GM21619 (cell line): ENCODE measurements around the gene MINDY4.

Experiments
- ATAC-seq: cut with Tn5 transposase; IDR thresholded peaks from one replicate; pipeline ENCODE4 v1.9.1; 2021; ENCODE audit not compliant: unreplicated experiment

MINDY4 gene

DNA sequence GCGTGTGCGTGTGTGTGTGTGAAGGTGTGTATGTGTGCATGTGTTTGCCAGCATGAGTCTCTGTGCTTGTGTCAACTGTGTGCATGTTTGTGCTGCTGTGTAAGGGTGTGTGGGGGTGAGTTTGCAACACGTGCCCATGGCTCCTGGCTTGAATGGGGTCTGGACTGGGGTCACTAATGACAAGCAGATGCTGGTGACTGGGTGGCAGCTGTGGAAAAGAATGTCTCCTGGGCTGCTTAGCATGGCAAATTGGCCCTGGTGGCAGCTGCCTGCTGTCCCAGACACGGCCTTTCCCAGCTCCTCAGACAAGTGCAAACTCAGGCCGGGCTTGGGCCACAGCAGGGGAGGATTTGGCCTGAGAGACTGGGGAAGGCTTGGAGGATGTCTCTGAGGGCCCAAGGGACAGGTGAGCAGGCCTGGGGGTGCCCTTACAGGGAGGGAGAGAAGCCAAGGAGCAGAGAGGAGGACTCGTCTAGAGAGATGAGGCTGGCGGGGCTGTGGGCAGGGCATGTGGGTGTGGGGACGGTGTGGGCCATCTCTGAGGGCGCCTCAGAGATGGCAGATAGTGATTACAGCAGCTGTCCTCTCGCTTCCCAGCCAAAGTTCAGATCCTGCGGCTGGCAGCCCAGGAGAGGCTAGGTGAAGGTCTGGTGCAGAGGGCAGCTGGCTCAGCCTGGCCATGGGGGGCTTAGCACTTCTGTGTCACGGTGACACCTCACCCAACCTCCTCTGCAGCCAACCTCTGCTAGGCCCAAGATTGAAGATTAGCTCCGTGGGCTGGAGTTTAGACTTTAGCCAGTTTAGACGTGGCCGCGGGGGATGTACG, 142.0 kb downstream of the MINDY4 start:
- no peak for ATAC-seq

DNA sequence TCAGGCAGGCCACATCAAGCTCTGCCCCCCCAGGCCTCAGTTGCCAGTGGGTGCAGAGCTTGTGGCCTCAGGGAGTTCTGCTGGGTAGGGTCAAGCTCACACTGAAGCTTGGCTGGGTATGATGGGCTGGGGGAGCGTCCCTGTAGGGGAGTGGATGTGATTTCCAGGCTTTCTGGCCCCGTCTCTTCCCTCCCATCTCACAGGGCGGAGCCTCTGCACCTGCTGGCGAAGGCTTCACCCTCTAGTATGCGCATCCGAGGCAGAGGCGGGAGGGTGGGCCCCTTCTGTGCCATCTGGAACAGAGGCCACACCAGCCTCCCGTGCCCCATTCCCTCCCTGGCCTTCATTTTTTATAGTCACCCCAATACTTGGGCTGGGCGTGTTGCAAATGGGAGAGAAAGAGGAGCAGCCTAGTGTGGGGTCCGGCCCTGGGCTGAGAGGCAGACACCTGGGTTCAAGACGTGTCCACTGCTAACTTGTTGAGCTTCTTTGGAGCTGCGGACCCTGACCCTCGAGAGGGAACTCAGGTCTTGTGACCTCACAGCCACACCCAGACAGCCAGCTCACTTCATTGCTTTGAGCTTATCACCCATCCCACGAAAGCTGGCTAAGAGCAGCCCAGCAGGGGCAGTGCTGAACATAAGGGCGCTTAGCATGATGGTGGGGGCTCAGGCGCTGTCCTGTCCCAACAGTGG, 142.8 kb downstream of the MINDY4 start:
- no peak for ATAC-seq

DNA sequence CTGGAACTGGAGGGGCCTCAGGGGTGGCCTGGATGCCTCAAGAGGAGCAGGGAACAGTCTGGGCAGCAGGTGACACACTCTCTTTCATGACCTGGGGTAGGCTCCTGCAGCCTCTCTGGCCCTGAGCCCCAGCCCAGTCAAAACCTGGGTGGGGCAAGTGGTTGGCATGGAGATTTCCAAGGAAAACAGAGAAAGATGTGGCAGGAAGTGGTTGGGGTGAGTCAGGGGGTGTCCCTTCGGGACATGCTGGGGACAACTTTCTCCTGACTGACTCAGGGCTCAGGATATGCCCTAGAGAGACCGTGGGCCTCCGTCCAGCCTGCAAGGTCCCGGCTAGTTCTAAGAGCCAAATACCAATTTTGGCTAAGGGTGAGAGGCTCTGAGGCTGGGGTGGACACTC, 143.4 kb downstream of the MINDY4 start:
- no peak for ATAC-seq

DNA sequence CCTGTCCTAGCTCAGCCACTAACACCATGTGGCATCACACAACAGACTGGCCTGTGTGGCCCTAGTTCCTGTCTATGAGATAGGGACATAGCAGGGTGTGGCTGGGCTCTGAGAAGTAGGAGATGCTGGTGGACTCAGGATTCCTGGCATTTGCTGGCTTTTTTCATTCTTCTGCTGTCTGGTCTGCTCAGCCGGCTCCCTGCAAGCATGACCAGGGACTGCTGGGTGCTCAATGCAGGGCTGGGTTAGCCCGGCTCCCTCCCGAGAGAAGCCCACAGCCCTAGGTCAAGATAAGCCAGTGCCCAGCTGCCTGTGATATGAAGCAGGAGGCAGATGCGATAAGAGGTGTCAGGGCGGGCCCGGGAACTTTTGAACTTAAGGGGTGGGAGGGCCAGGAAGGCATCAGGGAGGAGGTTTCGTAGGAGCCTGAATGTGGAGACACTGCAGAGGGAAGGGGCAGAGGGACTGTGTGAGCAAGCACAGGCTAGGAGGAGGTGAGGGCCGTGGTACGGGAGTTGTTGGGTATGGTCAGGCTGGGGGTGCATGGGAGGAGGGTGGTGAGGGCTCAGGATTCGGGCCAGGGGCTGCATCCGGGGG, 143.9 kb downstream of the MINDY4 start:
- no peak for ATAC-seq

DNA sequence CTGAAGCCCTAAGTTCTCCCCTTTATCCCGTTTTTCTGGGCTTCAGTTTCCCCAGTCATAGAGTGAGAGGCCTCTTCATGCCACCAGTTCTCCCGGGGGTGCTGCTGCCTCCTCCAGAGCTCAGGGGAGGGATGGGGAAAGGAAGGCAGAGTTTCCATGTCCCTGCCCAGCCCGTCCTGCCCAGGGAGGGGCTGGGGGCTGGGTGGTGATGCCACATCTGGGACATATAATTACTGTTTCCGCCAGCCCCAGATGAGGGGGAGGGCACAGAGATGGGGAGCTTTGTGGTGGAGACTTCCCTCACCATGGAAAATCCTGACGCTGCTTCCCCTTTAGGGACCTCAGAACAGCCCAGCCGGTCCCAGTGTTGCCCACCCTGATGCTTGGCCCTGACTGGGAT, 144.5 kb downstream of the MINDY4 start:
- ATAC-seq = no peak

DNA sequence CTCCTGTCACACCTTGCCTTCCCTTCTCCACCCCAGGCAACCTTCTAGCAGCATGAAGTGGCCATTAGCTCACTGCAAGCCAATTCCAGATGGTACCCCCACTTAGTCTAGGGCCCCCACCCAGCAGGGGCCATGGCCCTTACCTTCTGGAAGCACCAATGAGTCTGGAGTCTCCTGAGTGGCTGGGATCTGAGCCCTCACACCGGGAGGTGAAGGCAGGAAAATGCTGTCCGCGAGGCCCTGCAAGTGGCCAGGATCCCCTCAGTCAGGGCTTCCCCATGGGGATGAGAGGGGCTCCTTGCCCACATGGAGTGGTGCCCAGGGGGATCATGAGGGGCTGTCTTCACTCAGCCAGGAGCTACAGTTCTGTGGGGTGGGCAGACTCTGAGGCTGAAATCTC, 145.0 kb downstream of the MINDY4 start:
- ATAC-seq = no peak

DNA sequence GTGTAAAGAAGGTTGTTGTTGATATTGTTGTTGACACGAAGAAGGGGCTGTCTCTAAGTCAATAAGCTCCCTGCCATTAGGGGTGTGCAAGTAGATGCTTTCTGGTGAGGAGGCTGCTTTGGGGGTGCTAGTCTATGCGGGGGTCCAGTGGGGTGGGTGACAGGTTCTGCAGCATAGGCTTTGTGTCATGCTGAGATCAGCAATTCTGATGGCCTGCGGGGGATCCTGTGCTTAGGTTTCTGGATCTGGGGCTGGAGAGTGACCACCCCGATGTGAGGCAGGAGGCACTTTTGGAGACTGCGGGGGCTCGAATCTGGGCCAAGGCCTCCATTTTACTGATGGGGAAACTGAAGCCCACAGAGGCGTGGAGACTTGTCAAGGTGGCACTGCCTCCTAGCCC, 145.6 kb downstream of the MINDY4 start:
- ATAC-seq = no peak

DNA sequence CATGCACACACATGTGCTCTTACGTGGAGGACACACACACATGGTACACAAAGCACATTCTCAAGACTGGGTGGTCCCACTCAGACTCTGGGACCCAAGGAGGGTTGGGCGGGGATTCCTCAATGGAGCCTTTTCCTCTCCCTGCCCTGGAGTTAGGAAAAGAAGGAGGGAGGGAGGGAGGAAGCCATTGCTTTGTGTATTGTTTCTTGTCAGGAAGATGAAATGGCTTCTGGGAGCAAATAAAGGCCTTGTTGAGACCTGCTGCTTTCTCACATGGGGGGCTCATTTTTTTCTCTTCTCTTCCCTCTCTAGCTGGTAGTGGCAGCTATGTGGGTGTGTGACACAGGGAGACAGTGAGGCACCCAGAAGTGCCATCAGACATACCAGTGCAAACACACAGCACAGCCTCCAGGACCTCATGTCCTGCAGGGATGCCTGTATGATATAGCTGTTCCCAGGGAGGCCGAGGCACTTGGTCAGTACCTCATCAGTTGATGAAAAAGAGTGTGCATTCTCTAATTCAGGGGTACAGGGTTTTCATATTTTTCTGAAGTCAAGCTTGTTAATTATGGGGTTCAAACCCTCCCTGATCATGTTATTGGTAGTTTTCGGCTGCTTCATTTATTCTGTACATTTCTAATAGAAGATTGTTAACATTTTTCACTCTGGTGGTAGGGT, 146.1 kb downstream of the MINDY4 start:
- no peak for ATAC-seq

DNA sequence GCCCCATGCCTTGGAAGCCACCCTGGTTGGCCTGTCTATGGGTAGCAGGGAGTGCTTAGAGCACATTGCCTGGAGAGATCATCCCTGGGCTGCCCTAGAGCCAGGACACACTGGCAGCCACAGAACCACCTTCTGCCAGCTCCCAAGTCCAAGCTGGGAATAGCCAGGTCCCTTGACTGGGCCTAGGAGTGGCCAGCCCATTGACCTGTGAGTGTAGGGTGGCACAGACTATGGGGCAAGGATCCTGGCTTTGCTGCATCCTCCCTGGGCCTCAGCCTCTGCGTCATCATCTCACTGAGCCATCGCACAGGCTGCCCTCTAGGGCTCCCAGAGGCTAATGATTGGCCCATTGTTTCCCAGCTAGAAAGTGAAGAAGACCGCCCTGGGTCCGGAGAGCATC, 147.5 kb downstream of the MINDY4 start:
- no peak for ATAC-seq

DNA sequence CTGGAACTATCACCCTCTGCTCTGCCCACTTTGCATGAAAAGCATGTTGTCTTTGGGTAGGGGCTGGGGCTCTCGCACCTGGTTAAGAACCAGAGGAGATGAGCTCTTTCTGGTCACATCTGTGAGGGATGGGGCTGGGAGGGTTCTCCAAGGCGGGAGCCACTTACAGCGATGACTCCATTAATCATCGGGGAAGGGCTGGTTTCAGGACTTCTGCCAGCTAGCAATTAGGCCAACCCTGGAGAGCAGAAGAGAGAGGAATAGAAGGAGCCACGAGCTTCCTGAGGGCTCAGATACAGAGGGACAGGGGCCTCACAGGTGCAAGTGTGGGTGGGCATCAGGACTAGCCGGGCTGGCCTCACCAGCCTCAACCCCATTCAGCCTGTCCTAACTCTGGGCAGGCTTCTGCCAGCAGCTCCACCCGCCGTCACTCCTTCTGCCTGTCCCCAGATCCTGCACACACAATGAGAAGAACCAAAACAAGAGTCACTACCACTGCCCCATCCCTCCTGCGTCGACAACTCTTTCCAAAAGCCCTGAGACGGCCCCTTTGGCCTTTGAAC, 148.9 kb downstream of the MINDY4 start:
- ATAC-seq = no peak

DNA sequence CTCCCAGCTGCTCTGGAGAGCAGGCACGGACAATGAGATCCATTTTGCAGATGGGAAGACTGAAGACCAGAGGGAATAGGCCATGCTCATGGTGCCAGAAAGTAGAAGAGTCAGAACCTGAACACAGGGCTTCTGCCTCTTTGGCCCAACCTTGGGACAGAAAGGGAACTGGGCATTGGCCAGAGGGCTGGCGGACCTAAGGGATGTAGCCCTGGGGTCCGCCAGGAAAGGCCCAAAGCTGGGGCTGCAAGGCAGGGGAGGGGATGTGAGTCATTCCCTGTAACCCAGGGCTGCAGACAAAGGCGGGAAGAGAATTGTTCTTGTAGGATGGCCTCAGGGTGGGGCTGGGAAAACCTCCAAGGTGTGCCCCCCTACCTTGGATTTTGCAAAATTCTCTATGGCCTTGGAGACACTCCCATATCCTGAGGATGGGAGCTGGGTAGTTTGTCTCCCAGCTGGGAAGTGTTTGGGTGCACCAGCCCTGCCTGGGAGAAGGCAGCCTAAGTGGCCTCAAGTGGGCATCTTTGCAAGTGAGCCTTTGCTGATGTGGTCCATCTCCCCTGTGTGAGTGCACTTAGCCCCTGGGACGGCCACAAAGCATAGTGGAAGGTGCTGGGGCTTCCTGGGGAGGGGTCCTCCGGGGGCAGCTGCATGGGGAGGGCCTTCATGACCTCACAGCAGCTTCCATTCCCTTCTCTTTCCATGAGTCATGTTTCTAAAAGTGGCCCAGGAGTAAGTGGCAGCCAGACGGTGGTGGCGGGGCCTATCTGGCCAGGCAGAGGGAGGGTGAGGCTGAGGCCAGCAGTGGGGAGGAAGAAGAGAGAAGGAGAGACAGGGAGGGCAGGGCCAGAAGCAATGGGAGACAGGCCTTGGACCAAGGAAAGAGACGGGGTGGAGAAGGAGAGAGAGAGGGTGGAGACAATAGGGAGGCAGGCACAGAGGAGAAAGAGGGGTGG, 149.6 kb downstream of the MINDY4 start:
- ATAC-seq = no peak

DNA sequence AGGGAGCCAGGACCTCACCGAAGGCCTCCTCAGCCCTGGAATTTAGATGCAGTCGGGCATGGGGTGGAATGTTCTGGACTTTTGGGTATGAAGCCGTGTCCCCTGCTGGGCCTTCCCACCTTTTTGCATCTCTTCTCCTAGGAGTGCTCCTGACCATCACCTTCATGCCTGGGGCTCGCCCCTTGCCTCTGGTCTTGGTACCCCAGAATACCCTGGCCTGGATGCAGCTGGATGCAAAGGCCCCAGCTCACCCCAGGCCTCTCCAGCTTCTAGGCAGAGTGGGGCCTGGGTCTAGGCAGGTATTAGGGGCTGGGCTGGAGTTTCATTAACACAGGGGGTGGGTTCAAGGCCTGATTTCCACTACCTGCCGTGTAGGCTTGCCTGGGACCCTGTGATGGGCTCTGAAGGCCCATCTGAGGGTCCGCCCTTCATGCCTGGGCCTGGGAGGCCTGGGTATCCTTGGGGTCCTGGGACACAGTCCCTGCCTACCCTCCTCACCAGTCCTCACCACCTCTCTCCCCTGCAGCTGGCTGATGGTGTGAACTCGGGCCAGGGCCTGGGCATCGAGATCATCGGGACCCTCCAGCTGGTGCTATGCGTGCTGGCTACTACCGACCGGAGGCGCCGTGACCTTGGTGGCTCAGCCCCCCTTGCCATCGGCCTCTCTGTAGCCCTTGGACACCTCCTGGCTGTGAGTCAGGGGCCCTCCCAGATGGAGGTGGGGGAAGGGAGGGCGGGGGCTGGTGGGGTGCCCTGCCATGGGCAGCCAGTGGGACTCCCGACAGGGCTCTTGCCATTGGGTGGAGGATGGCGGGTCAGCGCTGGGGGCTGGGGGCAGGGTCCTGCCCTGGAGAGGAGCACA, 150.6 kb downstream of the MINDY4 start:
- ATAC-seq = no peak

DNA sequence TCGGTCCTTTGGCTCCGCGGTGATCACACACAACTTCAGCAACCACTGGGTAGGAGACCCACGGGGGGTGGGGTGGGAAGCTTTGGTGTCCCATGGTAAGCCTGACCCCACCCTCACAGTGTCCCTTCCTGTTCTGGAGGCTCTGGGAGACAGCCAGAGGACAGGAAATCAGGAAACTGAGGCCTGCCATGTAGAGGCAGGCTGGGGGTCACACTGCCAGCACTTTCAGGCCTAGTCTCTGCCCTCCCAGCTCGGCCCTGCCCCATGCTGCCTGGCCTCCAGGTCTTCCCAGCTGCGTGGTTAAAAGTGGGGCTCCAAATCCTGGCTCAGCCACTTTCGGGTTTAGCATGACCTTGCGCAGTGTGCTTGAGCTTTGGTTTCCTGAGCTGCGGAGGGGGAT, 151.4 kb downstream of the MINDY4 start:
- ATAC-seq = no peak

DNA sequence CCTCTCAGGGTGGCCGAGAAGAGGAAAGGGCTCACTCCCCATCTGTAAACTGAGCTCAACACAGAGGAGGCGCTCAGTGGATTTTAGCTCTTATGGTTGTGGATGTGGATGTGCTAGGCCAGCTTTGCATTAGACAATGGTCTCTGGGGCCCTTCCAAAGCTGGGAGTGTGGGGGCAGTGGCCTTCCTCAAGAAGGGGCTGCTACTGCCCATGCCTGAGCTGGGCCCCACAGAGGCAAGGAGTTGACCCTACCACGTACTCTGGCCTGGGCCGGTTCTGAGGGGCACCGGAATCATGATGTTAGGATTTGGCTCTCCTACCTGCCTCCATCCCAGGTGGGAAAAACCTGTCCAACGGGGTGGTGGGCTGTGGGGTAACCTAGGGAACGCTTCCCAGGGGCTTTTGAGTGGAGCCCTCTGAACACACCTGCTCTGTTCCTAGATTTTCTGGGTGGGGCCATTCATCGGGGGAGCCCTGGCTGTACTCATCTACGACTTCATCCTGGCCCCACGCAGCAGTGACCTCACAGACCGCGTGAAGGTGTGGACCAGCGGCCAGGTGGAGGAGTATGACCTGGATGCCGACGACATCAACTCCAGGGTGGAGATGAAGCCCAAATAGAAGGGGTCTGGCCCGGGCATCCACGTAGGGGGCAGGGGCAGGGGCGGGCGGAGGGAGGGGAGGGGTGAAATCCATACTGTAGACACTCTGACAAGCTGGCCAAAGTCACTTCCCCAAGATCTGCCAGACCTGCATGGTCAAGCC, 152.0 kb downstream of the MINDY4 start:
- no peak for ATAC-seq

DNA sequence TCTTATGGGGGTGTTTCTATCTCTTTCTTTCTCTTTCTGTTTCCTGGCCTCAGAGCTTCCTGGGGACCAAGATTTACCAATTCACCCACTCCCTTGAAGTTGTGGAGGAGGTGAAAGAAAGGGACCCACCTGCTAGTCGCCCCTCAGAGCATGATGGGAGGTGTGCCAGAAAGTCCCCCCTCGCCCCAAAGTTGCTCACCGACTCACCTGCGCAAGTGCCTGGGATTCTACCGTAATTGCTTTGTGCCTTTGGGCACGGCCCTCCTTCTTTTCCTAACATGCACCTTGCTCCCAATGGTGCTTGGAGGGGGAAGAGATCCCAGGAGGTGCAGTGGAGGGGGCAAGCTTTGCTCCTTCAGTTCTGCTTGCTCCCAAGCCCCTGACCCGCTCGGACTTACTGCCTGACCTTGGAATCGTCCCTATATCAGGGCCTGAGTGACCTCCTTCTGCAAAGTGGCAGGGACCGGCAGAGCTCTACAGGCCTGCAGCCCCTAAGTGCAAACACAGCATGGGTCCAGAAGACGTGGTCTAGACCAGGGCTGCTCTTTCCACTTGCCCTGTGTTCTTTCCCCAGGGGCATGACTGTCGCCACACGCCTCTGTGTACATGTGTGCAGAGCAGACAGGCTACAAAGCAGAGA, 152.7 kb downstream of the MINDY4 start:
- ATAC-seq = no peak

DNA sequence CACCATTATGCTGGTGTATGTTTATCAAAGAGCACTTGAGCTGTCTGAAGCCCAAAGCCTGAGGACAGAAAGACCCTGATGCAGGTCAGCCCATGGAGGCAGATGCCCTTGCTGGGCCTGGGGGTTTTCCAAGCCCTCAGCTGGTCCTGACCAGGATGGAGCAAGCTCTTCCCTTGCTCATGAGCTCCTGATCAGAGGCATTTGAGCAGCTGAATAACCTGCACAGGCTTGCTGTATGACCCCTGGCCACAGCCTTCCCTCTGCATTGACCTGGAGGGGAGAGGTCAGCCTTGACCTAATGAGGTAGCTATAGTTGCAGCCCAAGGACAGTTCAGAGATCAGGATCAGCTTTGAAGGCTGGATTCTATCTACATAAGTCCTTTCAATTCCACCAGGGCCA, 153.4 kb downstream of the MINDY4 start:
- no peak for ATAC-seq

DNA sequence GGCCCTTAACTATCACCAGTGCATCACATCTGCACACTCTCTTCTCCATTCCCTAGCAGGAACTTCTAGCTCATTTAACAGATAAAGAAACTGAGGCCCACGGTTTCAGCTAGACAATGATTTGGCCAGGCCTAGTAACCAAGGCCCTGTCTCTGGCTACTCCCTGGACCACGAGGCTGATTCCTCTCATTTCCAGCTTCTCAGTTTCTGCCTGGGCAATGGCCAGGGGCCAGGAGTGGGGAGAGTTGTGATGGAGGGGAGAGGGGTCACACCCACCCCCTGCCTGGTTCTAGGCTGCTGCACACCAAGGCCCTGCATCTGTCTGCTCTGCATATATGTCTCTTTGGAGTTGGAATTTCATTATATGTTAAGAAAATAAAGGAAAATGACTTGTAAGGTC, 153.9 kb downstream of the MINDY4 start:
- no peak for ATAC-seq

DNA sequence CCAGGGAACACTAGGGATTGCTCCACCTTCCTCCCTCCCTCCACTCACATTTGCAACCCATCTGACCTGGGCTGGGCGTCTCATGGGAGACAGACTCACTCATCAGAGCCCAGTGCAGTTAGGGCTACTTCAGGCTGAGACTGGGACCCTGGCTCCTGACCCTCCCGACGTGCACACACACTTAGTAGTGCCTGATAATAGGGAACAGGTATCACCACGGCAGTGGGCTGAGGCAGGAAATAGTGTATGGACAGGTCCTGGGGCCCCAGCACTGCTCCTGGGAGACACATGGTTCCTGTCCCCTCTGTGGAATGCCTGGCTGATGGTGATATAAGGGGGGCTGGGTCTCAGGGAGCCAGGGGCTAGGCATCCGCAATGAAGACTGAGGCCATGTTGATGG, 154.7 kb downstream of the MINDY4 start:
- ATAC-seq = no peak
